Breast epithelium (tissue), 3 donors: Measurements from ENCODE around the gene RNPC3.

Source experiments
- CTCF ChIP-seq, 3 donors: fragments of 450-650 bp; IDR thresholded peaks; one replicate each; pipeline ENCODE4 v1.5.1; 2016 to 2017; ENCODE audit warnings: antibody characterized with exemption in 3 of 3, mild to moderate bottlenecking in 3 of 3, moderate library complexity in 3 of 3
- POLR2A ChIP-seq: fragments of 450-650 bp; IDR thresholded peaks from one replicate; pipeline ENCODE4 v1.6.1; 2016; ENCODE audit warnings: antibody characterized with exemption, mild to moderate bottlenecking, moderate library complexity
- POLR2AphosphoS5 ChIP-seq, 3 donors: sonication (generic); formaldehyde crosslinking; IDR thresholded peaks; one replicate each; pipeline ENCODE4 v1.6.1; 2017; ENCODE audit warnings: antibody characterized with exemption in 3 of 3

- TF ChIP-seq POLR2A (no peak), CTCF (IDR thresholded peaks at IDR 0.05) (no peak), POLR2AphosphoS5 (IDR thresholded peaks at IDR 0.05) (no peak)
Measured at GRCh38 chr1:103516693-103517092, 8.8 kb upstream of the RNPC3 start.
